T-cell (primary cell): Measurements from ENCODE around the gene FAM174C. TPM values are rescaled to one million over a fixed set of nuclear protein-coding genes. Genes with fewer than 3 reads are reported as not detected.

Source experiments
- ATAC-seq, 4 experiments: fragments of 200-7000 bp in 3 of 4; fragments of 150-1000 bp in 1 of 4; cut with Tn5 transposase; replicated peaks in 1 of 4; 1 replicate in 3 of 4; 2 replicates in 1 of 4; pipeline ENCODE4 v1.10.0; 2021; ENCODE audit warnings: moderate library complexity in 3 of 4, mild to moderate bottlenecking in 2 of 4, moderate number of reproducible peaks in 1 of 4
- CTCF ChIA-PET, 2 donors: fragments of 300-600 bp; sonication (Branson Sonifier 250); formaldehyde crosslinking; loops; one replicate each; lab custom pipeline; 2022; ENCODE audit warnings: antibody characterized with exemption in 2 of 2; lab: Charles Lee
- POLR2A ChIA-PET, 2 donors: fragments of 300-600 bp; sonication (Branson Sonifier 250); formaldehyde crosslinking; loops; one replicate each; lab custom pipeline; 2022; ENCODE audit warnings: antibody characterized with exemption in 2 of 2; lab: Charles Lee
- DNase-seq, 35 experiments: peaks; one replicate each; pipeline versions ENCODE4 v3.0.0 to v3.0.0-alpha.2; 2013 to 2023
- H3K27ac ChIP-seq: one replicate; pipeline ENCODE4 v1.5.1; 2013; ENCODE audit warnings: low read length
- H3K27me3 ChIP-seq, 2 experiments: replicated peaks in 1 of 2; 1 replicate in 1 of 2; 2 replicates in 1 of 2; pipeline versions ENCODE4 v1.6.1 to v1.7.0; 2013; ENCODE audit warnings: low read length in 1 of 2, mixed read lengths in 1 of 2; ENCODE audit not compliant: control insufficient read depth in 2 of 2, insufficient read depth in 2 of 2; ENCODE audit errors: extremely low read depth in 1 of 2
- H3K36me3 ChIP-seq, 2 donors: 1 replicate in 1 of 2; 2 replicates in 1 of 2; pipeline versions ENCODE4 v1.6.1 to v1.7.0; 2013; ENCODE audit warnings: low read length in 1 of 2; ENCODE audit not compliant: control insufficient read depth in 2 of 2, insufficient read depth in 1 of 2; ENCODE audit errors: extremely low read depth in 1 of 2
- H3K4me1 ChIP-seq, 2 experiments: 1 replicate in 1 of 2; 2 replicates in 1 of 2; pipeline versions ENCODE4 v1.6.1 to v1.7.0; 2013; ENCODE audit warnings: low read length in 2 of 2, mixed read lengths in 1 of 2; ENCODE audit not compliant: insufficient read depth in 2 of 2, control insufficient read depth in 1 of 2; ENCODE audit errors: extremely low read depth in 1 of 2
- H3K4me3 ChIP-seq, 2 donors: 1 replicate in 1 of 2; 2 replicates in 1 of 2; pipeline versions ENCODE4 v1.5.1 to v1.7.0; 2013; ENCODE audit warnings: mild to moderate bottlenecking in 2 of 2, low read length in 1 of 2, moderate library complexity in 1 of 2; ENCODE audit not compliant: control insufficient read depth in 1 of 2; ENCODE audit errors: extremely low read depth in 1 of 2
- H3K9me3 ChIP-seq: 2 replicates; pipeline ENCODE4 v1.7.0; 2013
- H3K27ac Mint-ChIP-seq, 2 donors: one replicate each; pipeline ENCODE4 v1.8.0; 2020 to 2021; ENCODE audit warnings: mild to moderate bottlenecking in 2 of 2, mixed read lengths in 2 of 2
- H3K27me3 Mint-ChIP-seq, 2 donors: one replicate each; pipeline ENCODE4 v1.8.0; 2021 to 2022; ENCODE audit warnings: mixed read lengths in 2 of 2
- H3K36me3 Mint-ChIP-seq: one replicate; pipeline ENCODE4 v1.8.0; 2021; ENCODE audit warnings: mixed read lengths
- H3K4me1 Mint-ChIP-seq, 3 donors: one replicate each; pipeline ENCODE4 v1.8.0; 2020 to 2022; ENCODE audit warnings: mixed read lengths in 3 of 3, mild to moderate bottlenecking in 1 of 3
- H3K4me3 Mint-ChIP-seq, 3 donors: one replicate each; pipeline ENCODE4 v1.8.0; 2020 to 2022; ENCODE audit warnings: mild to moderate bottlenecking in 3 of 3, mixed read lengths in 3 of 3, moderate library complexity in 3 of 3
- H3K9me3 Mint-ChIP-seq, 3 donors: one replicate each; pipeline ENCODE4 v1.8.0; 2020 to 2022; ENCODE audit warnings: mixed read lengths in 3 of 3
- WGBS: methylation state at CpG from one replicate; pipeline ENCODE4 v1.1.5; 2013; ENCODE audit warnings: missing lambda C conversion rate; ENCODE audit not compliant: insufficient coverage; 5-methylcytosine and 5-hydroxymethylcytosine counted together
- total RNA-seq, 35 experiments: library from RNA in 6 of 35; stranded (reverse) in 6 of 35; fragments of 120-200 nt in 1 of 35; gene quantifications; one replicate each; pipeline versions ENCODE4 v1.2.1 to v1.2.4 and lab custom pipeline; 2013 to 2026

Gene FAM174C
- total RNA-seq, 5 donors from 2014 or later (not counting 1 experiment from before 2014, with no cell fraction given) = 42.1 to 69.8 (median 60.4) TPM

DNA sequence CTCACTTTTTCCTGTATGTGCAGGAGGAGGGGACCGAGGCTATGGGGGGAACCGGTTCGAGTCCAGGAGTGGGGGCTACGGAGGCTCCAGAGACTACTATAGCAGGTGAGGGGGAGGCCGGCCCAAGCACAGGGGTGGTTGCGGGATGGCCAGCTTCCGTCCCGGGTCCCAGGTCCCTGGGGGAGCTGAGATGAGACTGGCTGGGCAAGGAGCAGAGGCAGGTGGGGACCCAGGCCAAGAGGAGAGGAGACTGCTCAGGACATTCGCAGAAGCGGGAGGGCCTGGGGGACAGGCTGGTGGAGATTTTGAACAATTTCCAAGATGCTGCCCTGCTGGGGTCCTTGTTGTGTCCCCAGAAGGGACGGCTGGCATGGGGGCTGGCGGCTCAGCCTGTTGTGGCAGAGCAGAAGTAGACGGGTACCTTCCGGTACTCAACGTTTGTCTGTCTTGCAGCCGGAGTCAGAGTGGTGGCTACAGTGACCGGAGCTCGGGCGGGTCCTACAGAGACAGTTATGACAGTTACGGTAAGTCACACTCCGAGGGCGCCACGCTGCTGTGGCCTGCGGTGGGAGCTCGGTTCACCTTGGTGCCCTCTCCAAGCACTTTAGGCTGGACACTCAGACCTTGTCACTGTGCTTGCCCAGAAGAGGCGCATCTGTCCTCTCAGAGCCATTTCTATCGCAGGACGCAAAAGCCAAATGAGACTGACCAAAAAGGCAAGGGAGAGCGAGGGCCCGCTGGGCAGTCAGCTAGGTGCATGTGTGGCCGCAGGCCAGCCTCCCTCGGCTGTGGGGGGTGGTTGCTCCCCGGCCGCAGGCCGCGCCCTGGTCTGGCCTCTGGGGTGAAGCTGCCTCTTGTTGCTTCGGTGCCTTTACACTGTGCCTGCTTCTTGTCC lies 3.6 kb upstream of the FAM174C start:
- Histone ChIP-seq H3K4me1 (peaks cover 57 to 87% of the 10 kb centered on the region in 2 experiments), H3K27ac (peak overlapping the region; percentile 91), H3K36me3 (peaks cover 21 to 47% of the 10 kb centered on the region in 2 donors), H3K4me3 (peak overlapping the region; percentile 2 to 99), H3K9me3 (no peaks in the 10 kb centered on the region), H3K27me3 (no peaks in the 10 kb centered on the region)
- POLR2A ChIA-PET = interaction anchor here in 1 of 2 donors (0.5 kb wide), 1 partner anchor 27 kb away, joined by 3 read pairs; no protein-coding TSS in a partner anchor
- Mint-ChIP-seq H3K9me3 (no peaks in the 10 kb centered on the region), H3K27me3 (no peaks in the 10 kb centered on the region), H3K4me1 (peaks cover 60 to 71% (median 62%) of the 10 kb centered on the region in 3 donors), H3K4me3 (peak overlapping the region; percentile 82 to 94 (median 89)), H3K36me3 (peaks cover 39% of the 10 kb centered on the region), H3K27ac (peak overlapping the region; percentile 86 to 89)
- WGBS = 83% methylated on average over 34 of the region's 37 CpGs
- DNase-seq (peak in 1 of 35 experiments; percentile 15), ATAC-seq (no peak)
- CTCF ChIA-PET = no interaction called here

- H3K36me3 Mint-ChIP-seq = peaks cover 40% of the 10 kb centered on the region
- Histone ChIP-seq H3K36me3 (peaks cover 21 to 47% of the 10 kb centered on the region in 2 donors), H3K27me3 (no peaks in the 10 kb centered on the region), H3K4me3 (no peak overlapping the region), H3K4me1 (peaks cover 54 to 87% of the 10 kb centered on the region in 2 experiments), H3K9me3 (no peaks in the 10 kb centered on the region), H3K27ac (peak overlapping the region; percentile 9)
- 61% methylated on average over 13 of the region's 33 CpGs for WGBS
- ChIA-PET POLR2A (interaction anchor here in 1 of 2 donors (0.5 to 0.9 kb wide), 2 partner anchors 28 to 195 kb away, joined by 3 read pairs; no protein-coding TSS in a partner anchor), CTCF (no interaction called here)
- ATAC-seq = no peak
- H3K4me3 Mint-ChIP-seq = peak overlapping the region; percentile 44 to 94 (median 66)
- peak in 1 of 35 experiments; percentile 29 for DNase-seq
- H3K27me3 Mint-ChIP-seq = no peaks in the 10 kb centered on the region
- peak overlapping the region; percentile 72 to 76 for H3K27ac Mint-ChIP-seq
- peaks cover 58 to 68% (median 58%) of the 10 kb centered on the region in 3 donors for H3K4me1 Mint-ChIP-seq
- H3K9me3 Mint-ChIP-seq = no peaks in the 10 kb centered on the region
Observed at GRCh38 chr19:1272423-1273262, 2.7 kb upstream of the FAM174C start.

GRCh38 chr19:1273263-1274041 lies 1.9 kb upstream of the FAM174C start:
- H3K27me3 Mint-ChIP-seq = no peaks in the 10 kb centered on the region
- Histone ChIP-seq H3K9me3 (no peaks in the 10 kb centered on the region), H3K27ac (no peak overlapping the region), H3K4me1 (peaks cover 49 to 80% of the 10 kb centered on the region in 2 experiments), H3K27me3 (no peaks in the 10 kb centered on the region), H3K4me3 (no peak overlapping the region), H3K36me3 (peaks cover 23 to 47% of the 10 kb centered on the region in 2 donors)
- H3K4me1 Mint-ChIP-seq = peaks cover 56 to 66% (median 57%) of the 10 kb centered on the region in 3 donors
- POLR2A ChIA-PET = interaction anchor here in 1 of 2 donors (0.7 to 0.9 kb wide), 2 partner anchors 171 to 196 kb away, joined by 3 read pairs; no protein-coding TSS in a partner anchor
- CTCF ChIA-PET = interaction anchor here in 1 of 2 donors (0.7 kb wide), 1 partner anchor 28 kb away, joined by 4 read pairs; no protein-coding TSS in a partner anchor
- H3K4me3 Mint-ChIP-seq = peak overlapping the region; percentile 44 to 94 (median 66)
- DNase-seq (peak in 1 of 35 experiments; percentile 21), ATAC-seq (no peak)
- 85% methylated on average over 20 of the region's 25 CpGs for WGBS
- H3K9me3 Mint-ChIP-seq = no peaks in the 10 kb centered on the region
- peaks cover 40% of the 10 kb centered on the region for H3K36me3 Mint-ChIP-seq
- peak overlapping the region; percentile 75 to 76 for H3K27ac Mint-ChIP-seq

- peaks cover 51 to 60% (median 52%) of the 10 kb centered on the region in 3 donors for H3K4me1 Mint-ChIP-seq
- Histone ChIP-seq H3K36me3 (peaks cover 29 to 55% of the 10 kb centered on the region in 2 donors), H3K27ac (peak overlapping the region; percentile 59), H3K4me3 (peak overlapping the region; percentile 26 to 32), H3K4me1 (peaks cover 45 to 76% of the 10 kb centered on the region in 2 experiments), H3K27me3 (no peaks in the 10 kb centered on the region), H3K9me3 (no peaks in the 10 kb centered on the region)
- no peaks in the 10 kb centered on the region for H3K27me3 Mint-ChIP-seq
- ATAC-seq = no peak
- WGBS = 90% methylated on average over 37 of the region's 46 CpGs
- POLR2A ChIA-PET = interaction anchor here in 1 of 2 donors (0.6 to 0.9 kb wide), 2 partner anchors 27 to 197 kb away, joined by 3 to 5 read pairs; no protein-coding TSS in a partner anchor
- peak overlapping the region; percentile 34 to 75 for H3K27ac Mint-ChIP-seq
- DNase-seq = peak in 1 of 35 experiments; percentile 22
- H3K4me3 Mint-ChIP-seq = peak overlapping the region; percentile 34 to 94 (median 56)
- peaks cover 40% of the 10 kb centered on the region for H3K36me3 Mint-ChIP-seq
- no peaks in the 10 kb centered on the region for H3K9me3 Mint-ChIP-seq
- CTCF ChIA-PET = no interaction called here
Observed at GRCh38 chr19:1274081-1274851, 1.1 kb upstream of the FAM174C start.

- CTCF ChIA-PET = no interaction called here
- no peak for DNase-seq
- POLR2A ChIA-PET = interaction anchor here (0.6 to 1.0 kb wide), 2 partner anchors 11 to 594 kb away, joined by 5 to 7 read pairs; no protein-coding TSS in a partner anchor
- Mint-ChIP-seq H3K4me1 (peaks cover 55 to 61% (median 56%) of the 10 kb centered on the region in 3 donors), H3K27ac (no peak overlapping the region), H3K9me3 (no peaks in the 10 kb centered on the region), H3K27me3 (no peaks in the 10 kb centered on the region), H3K36me3 (peaks cover 43% of the 10 kb centered on the region), H3K4me3 (peak overlapping the region; percentile 31 to 94 (median 39))
- ATAC-seq = no peak
- no peaks in the 10 kb centered on the region for H3K27me3 ChIP-seq
- peaks cover 34 to 61% of the 10 kb centered on the region in 2 donors for H3K36me3 ChIP-seq
- peak overlapping the region; percentile 59 for H3K27ac ChIP-seq
- WGBS = 53% methylated on average over 44 of the region's 44 CpGs
- H3K4me1 ChIP-seq = peaks cover 44 to 79% of the 10 kb centered on the region in 2 experiments
- no peaks in the 10 kb centered on the region for H3K9me3 ChIP-seq
- peak overlapping the region; percentile 26 to 32 for H3K4me3 ChIP-seq
Observed at GRCh38 chr19:1274852-1275259, 474 bp upstream of the FAM174C start.
